HepG2 (cell line): ENCODE data around the gene TPM1. TPM values are rescaled to one million over a fixed set of nuclear protein-coding genes. Genes with fewer than 3 reads are reported as not detected.
A peak's percentile ranks its signal among the peaks of the same experiment; 100 is the strongest.

ENCODE experiments used
- CEBPG ChIP-seq: IDR thresholded peaks from 2 replicates; pipeline ENCODE4 v1.6.1; 2016
- ELF1 ChIP-seq: sonication (generic); formaldehyde crosslinking; IDR thresholded peaks from 2 replicates; pipeline ENCODE4 v1.4.0; 2020; ENCODE audit warnings: missing genetic modification reagents
- KDM4B ChIP-seq: sonication (generic); formaldehyde crosslinking; IDR thresholded peaks from 2 replicates; pipeline ENCODE4 v1.4.0; 2020; ENCODE audit warnings: missing genetic modification reagents
- MIER3 ChIP-seq: IDR thresholded peaks from 2 replicates; pipeline ENCODE4 v1.6.1; 2016; ENCODE audit warnings: missing compliant biosample characterization, borderline replicate concordance
- MLXIP ChIP-seq: sonication (generic); formaldehyde crosslinking; IDR thresholded peaks from 2 replicates; pipeline ENCODE4 v1.9.0; 2021; ENCODE audit warnings: missing genetic modification reagents, borderline replicate concordance
- NR2F1 ChIP-seq, 2 experiments: fragments of 450-650 bp in 1 of 2; formaldehyde crosslinking in 1 of 2; IDR thresholded peaks; 2 replicates each; pipeline versions ENCODE4 v1.5.0 to v1.6.1; 2016 to 2020; ENCODE audit warnings: mild to moderate bottlenecking in 1 of 2, missing compliant biosample characterization in 1 of 2, missing genetic modification reagents in 1 of 2, moderate library complexity in 1 of 2
- SOX6 ChIP-seq, 2 experiments: fragments of 450-650 bp in 1 of 2; sonication (generic) in 1 of 2; formaldehyde crosslinking in 1 of 2; IDR thresholded peaks; 2 replicates each; pipeline versions ENCODE4 v1.4.0 to v1.6.1; 2017 to 2020; ENCODE audit warnings: antibody characterized with exemption in 1 of 2, mild to moderate bottlenecking in 1 of 2, missing genetic modification reagents in 1 of 2
- SPEN ChIP-seq: sonication (generic); formaldehyde crosslinking; IDR thresholded peaks from 2 replicates; pipeline ENCODE4 v1.5.1; 2020; ENCODE audit warnings: low read depth, mild to moderate bottlenecking, missing genetic modification reagents
- SUZ12 ChIP-seq: fragments of 150-350 bp; IDR thresholded peaks from 2 replicates; pipeline ENCODE4 v1.6.1; 2014; ENCODE audit warnings: low read depth, low read length
- TCF12 ChIP-seq, 2 experiments: fragments of 450-650 bp in 1 of 2; sonication (generic) in 1 of 2; formaldehyde crosslinking in 1 of 2; IDR thresholded peaks; 2 replicates each; pipeline versions ENCODE4 v1.6.1 to v1.8.0; 2017 to 2022; ENCODE audit warnings: antibody characterized with exemption in 1 of 2, mild to moderate bottlenecking in 1 of 2, missing genetic modification reagents in 1 of 2, moderate library complexity in 1 of 2
- WIZ ChIP-seq: sonication (generic); formaldehyde crosslinking; IDR thresholded peaks from 2 replicates; pipeline ENCODE4 v1.5.1; 2020; ENCODE audit warnings: mild to moderate bottlenecking, missing genetic modification reagents
- ZGPAT ChIP-seq: IDR thresholded peaks from 2 replicates; pipeline ENCODE4 v1.6.1; 2016; ENCODE audit warnings: mild to moderate bottlenecking
- ZNF101 ChIP-seq: sonication (generic); formaldehyde crosslinking; IDR thresholded peaks from 2 replicates; pipeline ENCODE4 v1.4.0; 2020; ENCODE audit warnings: mild to moderate bottlenecking, low read depth, missing genetic modification reagents, borderline replicate concordance
- ZNF224 ChIP-seq: sonication (generic); formaldehyde crosslinking; IDR thresholded peaks from 2 replicates; pipeline ENCODE4 v1.5.0; 2020; ENCODE audit warnings: mild to moderate bottlenecking, missing genetic modification reagents
- ZNF256 ChIP-seq: sonication (generic); formaldehyde crosslinking; conservative IDR thresholded peaks from 2 replicates; pipeline ENCODE4 v1.4.0; 2020; ENCODE audit warnings: missing genetic modification reagents
- ZNF276 ChIP-seq: sonication (generic); formaldehyde crosslinking; IDR thresholded peaks from 2 replicates; pipeline ENCODE4 v1.4.0; 2020; ENCODE audit warnings: mild to moderate bottlenecking, low read depth, missing genetic modification reagents
- ZNF512 ChIP-seq: sonication (generic); formaldehyde crosslinking; IDR thresholded peaks from 2 replicates; pipeline ENCODE4 v1.4.0; 2020; ENCODE audit warnings: mild to moderate bottlenecking, missing genetic modification reagents
- ZNF546 ChIP-seq: sonication (generic); formaldehyde crosslinking; conservative IDR thresholded peaks from 2 replicates; pipeline ENCODE4 v1.8.1; 2023; ENCODE audit warnings: mild to moderate bottlenecking, missing genetic modification reagents
- ZNF598 ChIP-seq: sonication (generic); formaldehyde crosslinking; IDR thresholded peaks from 2 replicates; pipeline ENCODE4 v1.5.1; 2020; ENCODE audit warnings: mild to moderate bottlenecking, missing genetic modification reagents, borderline replicate concordance
- polyA plus RNA-seq, 8 experiments: library from polyadenylated mRNA; depleted of rRNA in 3 of 8; stranded (reverse) in 7 of 8; unstranded in 1 of 8; fragments of >200 nt; fragmentation: Illumina TruSeq in 4 of 8; extraction: Trizol in 4 of 8; gene quantifications; 2 replicates each; pipeline versions ENCODE4 v1.2.1 to v1.2.3, GENCODE V29; 2011 to 2016; ENCODE audit warnings: low read depth in 4 of 8, missing spikeins in 1 of 8, mixed read lengths in 1 of 8; ENCODE audit not compliant: insufficient read depth in 1 of 8
- total RNA-seq, 5 experiments: library from RNA; depleted of rRNA; stranded (reverse); fragments of >200 nt; fragmentation: Illumina TruSeq; extraction: Trizol; gene quantifications; 2 replicates each; pipeline ENCODE4 v1.2.3, GENCODE V29; 2016; ENCODE audit warnings: low read depth in 1 of 5
- TF ChIP-seq, protein P1 (sequence below): sonication (generic); formaldehyde crosslinking; IDR thresholded peaks from 2 replicates; pipeline ENCODE4 v1.4.0; 2020; ENCODE audit warnings: missing genetic modification reagents, mild to moderate bottlenecking, borderline replicate concordance

Gene TPM1
- total and polyA plus RNA-seq, 2 of the 13 experiments (the other 11 are each of a cell fraction or from before 2014, with no cell fraction given), result 98.9 to 109 TPM

- no peak for TF ChIP-seq MLXIP
- no peak for TF ChIP-seq ZNF256 (CRISPR knock-in tag)
- no peak for TF ChIP-seq ELF1 (CRISPR knock-in tag)
- TF ChIP-seq SPEN (CRISPR knock-in tag), result no peak
- TF ChIP-seq SOX6 (IDR thresholded peaks at IDR 0.05), result no peak
- peak; percentile 44 for TF ChIP-seq SOX6 (CRISPR knock-in tag; IDR thresholded peaks at IDR 0.05)
- TF ChIP-seq NR2F1 (CRISPR knock-in tag; IDR thresholded peaks at IDR 0.05), result 0 out of 4 replicates have a peak, but pooled peaks of 1 of the 2 experiments have one; percentile 37
- no peak for TF ChIP-seq ZNF224
- no peak for TF ChIP-seq ZNF512 (CRISPR knock-in tag)
- no peak for TF ChIP-seq TCF12 (IDR thresholded peaks at IDR 0.05)
- TF ChIP-seq TCF12 (CRISPR knock-in tag; IDR thresholded peaks at IDR 0.05), result no peak
- TF ChIP-seq WIZ (CRISPR knock-in tag), result no peak
- TF ChIP-seq ZNF101 (CRISPR knock-in tag), result no peak
- no peak for TF ChIP-seq ZNF598
- no peak for TF ChIP-seq KDM4B
- no peak for TF ChIP-seq ZGPAT (CRISPR knock-in tag)
- no peak for TF ChIP-seq ZNF546 (CRISPR knock-in tag)
- no peak for TF ChIP-seq SUZ12
- TF ChIP-seq, protein P1, sequence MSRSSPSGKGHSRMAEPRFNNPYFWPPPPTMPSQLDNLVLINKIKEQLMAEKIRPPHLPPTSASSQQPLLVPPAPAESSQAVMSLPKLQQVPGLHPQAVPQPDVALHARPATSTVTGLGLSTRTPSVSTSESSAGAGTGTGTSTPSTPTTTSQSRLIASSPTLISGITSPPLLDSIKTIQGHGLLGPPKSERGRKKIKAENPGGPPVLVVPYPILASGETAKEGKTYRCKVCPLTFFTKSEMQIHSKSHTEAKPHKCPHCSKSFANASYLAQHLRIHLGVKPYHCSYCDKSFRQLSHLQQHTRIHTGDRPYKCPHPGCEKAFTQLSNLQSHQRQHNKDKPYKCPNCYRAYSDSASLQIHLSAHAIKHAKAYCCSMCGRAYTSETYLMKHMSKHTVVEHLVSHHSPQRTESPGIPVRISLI, result peak; percentile 87; the same call in 1 of the 2 replicates
- no peak for TF ChIP-seq CEBPG (CRISPR knock-in tag)
- TF ChIP-seq MIER3 (CRISPR knock-in tag), result no peak
- no peak for TF ChIP-seq ZNF276 (CRISPR knock-in tag)
These were observed 10.6 kb downstream of the TPM1 start (continued) for GRCh38 chr15:63052961-63053698.
